Kidney epithelial cell (primary cell): ENCODE data around the gene ADM. TPM values are rescaled to one million over a fixed set of nuclear protein-coding genes. Genes with fewer than 3 reads are reported as not detected.
A peak's percentile ranks its signal among the peaks of the same experiment; 100 is the strongest.

ENCODE experiments used
- DNase-seq: peaks from one replicate; pipeline ENCODE4 v3.0.0-alpha.2; 2010; ENCODE audit warnings: low read depth
- H3K27me3 ChIP-seq: 2 replicates; pipeline ENCODE4 v1.6.0; 2011; ENCODE audit warnings: low read length; ENCODE audit not compliant: control insufficient read depth, insufficient read depth
- H3K36me3 ChIP-seq: 2 replicates; pipeline ENCODE4 v1.5.1; 2011; ENCODE audit warnings: low read length; ENCODE audit not compliant: control insufficient read depth, insufficient read depth
- H3K4me3 ChIP-seq: 2 replicates; pipeline ENCODE4 v1.5.1; 2011; ENCODE audit warnings: low read depth, mild to moderate bottlenecking, control low read depth, low read length
- total RNA-seq: library from RNA; depleted of rRNA; stranded (reverse); fragments of >200 nt; gene quantifications from 2 replicates; pipeline ENCODE4 v1.2.3, GENCODE V29; 2015
- TF ChIP-seq, protein P1 (sequence below): IDR thresholded peaks from 2 replicates; pipeline ENCODE4 v1.5.1; 2011; ENCODE audit warnings: mild to moderate bottlenecking, moderate library complexity, low read length, control low read depth, inconsistent platforms; ENCODE audit not compliant: insufficient read depth, poor library complexity, severe bottlenecking

ADM gene
- total RNA-seq, 1 donor from 2014 or later: 68.1 TPM

DNA sequence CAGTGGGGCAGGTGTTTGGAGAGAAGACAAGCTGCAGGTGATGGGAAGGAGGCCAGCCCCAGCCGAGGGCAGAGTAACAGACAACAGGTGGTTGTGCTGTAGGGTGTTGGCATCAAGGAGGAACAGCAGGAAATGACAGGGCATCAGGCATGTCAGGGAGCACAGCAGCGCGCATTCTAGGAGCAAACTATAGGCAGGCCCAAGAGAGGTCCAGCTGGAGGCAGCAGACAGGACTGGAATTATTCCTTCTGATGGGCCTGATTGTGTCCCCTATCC, 13.6 kb downstream of the ADM start:
- no peak overlapping the region for H3K4me3 ChIP-seq
- H3K36me3 ChIP-seq: no peaks in the 10 kb centered on the region
- no peaks in the 10 kb centered on the region for H3K27me3 ChIP-seq
- TF ChIP-seq, protein P1, sequence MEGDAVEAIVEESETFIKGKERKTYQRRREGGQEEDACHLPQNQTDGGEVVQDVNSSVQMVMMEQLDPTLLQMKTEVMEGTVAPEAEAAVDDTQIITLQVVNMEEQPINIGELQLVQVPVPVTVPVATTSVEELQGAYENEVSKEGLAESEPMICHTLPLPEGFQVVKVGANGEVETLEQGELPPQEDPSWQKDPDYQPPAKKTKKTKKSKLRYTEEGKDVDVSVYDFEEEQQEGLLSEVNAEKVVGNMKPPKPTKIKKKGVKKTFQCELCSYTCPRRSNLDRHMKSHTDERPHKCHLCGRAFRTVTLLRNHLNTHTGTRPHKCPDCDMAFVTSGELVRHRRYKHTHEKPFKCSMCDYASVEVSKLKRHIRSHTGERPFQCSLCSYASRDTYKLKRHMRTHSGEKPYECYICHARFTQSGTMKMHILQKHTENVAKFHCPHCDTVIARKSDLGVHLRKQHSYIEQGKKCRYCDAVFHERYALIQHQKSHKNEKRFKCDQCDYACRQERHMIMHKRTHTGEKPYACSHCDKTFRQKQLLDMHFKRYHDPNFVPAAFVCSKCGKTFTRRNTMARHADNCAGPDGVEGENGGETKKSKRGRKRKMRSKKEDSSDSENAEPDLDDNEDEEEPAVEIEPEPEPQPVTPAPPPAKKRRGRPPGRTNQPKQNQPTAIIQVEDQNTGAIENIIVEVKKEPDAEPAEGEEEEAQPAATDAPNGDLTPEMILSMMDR: no peak
- DNase-seq: no peak

DNA sequence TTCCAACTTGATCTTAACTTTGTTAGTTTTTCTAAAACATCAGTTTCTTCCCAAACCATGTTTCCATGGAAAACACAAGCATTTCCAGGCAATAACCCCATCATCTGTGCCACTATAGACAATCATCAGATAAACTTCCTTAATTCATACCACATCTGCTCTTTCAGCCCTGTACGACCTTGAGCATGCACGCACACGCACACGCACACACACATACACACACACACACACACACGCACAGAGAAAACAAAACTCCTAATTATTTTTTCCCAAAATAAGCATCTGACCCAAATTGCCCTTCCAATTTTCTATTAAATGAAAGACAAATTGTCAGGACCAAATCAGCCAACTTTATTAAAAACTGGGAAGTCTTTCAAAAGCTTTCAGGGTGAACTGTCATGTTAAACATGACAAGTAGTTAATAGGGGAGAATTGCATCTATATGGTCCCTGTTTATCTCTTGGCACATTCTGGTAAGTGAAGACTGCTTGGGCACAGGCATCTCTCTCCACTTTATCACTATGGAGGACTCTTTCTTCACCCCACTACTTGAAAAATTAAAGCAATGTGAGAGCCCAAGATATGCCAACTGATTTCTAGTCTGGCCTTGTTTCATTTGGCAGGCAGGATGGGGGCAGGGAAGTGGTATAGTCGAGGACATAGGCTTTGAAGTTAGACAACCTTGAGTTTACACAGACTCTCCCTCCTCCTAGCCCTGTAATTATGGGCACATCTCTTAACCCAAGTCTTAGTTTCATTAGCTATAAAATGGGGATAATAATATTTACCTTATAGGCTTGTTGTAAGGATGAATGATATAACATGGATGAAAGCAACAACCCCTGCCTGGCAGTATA, 15.1 kb downstream of the ADM start:
- no peak for DNase-seq
- TF ChIP-seq, protein P1: no peak
- no peak overlapping the region for H3K4me3 ChIP-seq
- no peaks in the 10 kb centered on the region for H3K27me3 ChIP-seq
- no peaks in the 10 kb centered on the region for H3K36me3 ChIP-seq

DNA sequence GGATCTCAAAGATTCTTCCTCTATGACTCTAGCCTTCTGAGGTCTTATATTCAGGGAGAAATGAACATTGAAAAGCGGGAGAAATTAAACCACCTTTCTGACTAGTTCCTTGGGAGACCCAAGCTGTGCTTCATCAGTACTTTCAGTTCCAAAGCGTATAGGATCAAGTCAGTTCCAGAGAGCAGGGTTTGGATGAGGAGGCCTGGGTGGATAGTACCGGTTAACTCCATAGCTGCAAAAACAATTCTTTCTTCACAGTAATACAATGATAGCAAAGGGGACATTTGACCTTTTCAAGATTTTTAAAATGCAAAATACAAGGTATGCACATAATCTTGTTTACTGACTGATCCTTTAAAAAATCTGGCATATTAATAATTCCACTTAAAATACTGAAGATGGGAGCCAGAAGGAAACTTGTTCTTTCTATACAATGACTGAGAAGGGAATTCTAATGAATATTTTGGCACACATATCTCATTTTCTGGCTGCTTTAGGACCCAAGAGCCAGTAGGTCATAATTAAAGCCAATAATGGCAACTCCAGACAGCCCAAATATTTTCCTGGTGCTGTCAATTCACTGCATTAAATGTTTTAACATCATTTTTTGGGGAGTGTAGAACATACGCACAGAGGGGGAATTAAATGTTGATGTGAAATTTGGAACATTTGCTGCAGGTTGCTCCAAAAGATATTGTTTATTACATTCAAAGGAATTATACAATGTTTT, 16.0 kb downstream of the ADM start:
- DNase-seq: no peak
- TF ChIP-seq, protein P1: no peak
- no peaks in the 10 kb centered on the region for H3K36me3 ChIP-seq
- H3K27me3 ChIP-seq: no peaks in the 10 kb centered on the region
- no peak overlapping the region for H3K4me3 ChIP-seq

DNA sequence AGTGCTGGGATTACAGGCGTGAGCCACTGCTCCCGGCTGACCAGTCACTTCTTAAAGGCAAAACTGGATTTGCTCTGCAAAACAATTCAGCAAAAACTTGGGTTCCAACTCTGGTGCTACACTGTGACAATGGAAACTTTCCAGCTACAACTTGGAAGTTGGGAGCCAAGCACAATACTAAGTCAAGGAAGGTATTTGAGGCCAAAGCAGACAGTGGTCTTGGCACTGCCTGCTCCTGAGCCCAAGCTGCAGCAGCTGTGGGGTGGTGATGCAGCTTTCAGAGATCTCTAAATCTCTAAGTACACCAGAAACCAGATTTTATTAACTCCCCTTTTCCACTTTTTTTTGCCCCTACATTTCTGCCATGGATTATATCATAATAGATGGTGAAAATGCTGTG, 17.5 kb downstream of the ADM start:
- DNase-seq: no peak
- TF ChIP-seq, protein P1: no peak
- H3K36me3 ChIP-seq: no peaks in the 10 kb centered on the region
- no peaks in the 10 kb centered on the region for H3K27me3 ChIP-seq
- H3K4me3 ChIP-seq: no peak overlapping the region

- Histone ChIP-seq H3K27me3 (no peaks in the 10 kb centered on the region), H3K4me3 (no peak overlapping the region), H3K36me3 (no peaks in the 10 kb centered on the region)
- no peak for DNase-seq
- TF ChIP-seq, protein P1: peak; percentile 40
Observed at GRCh38 chr11:10322830-10323792, 18.2 kb downstream of the ADM start.
